ENCODE data around the gene SPACA1.

SPACA1 gene

GRCh38 chr6:88116276-88116675 lies 68.6 kb downstream of the SPACA1 start:
- no peak for ATAC-seq (replicated peaks)
- Mint-ChIP-seq H3K4me3 (no peak overlapping the region), H3K4me1 (ENCODE audit: low read depth in 2 of 2) (no peaks in the 10 kb centered on the region), H3K36me3 (ENCODE audit: insufficient read depth) (no peaks in the 10 kb centered on the region), H3K27me3 (peaks cover 37 to 55% of the 10 kb centered on the region in 2 donors), H3K27ac (no peak overlapping the region), H3K9me3 (peaks cover 0 to 4% of the 10 kb centered on the region in 2 donors)
- DNase-seq: no peak

All from effector memory CD8-positive, alpha-beta T cell (primary cell).